HG02885 (cell line): ENCODE results near the gene MCFD2.
"Not testable (repeated sequence)": the region's sequence is repeated elsewhere in the genome, so short reads cannot be mapped to it uniquely, and the experiment has no call there.

ENCODE experiments used
- ATAC-seq: cut with Tn5 transposase; IDR thresholded peaks from one replicate; pipeline ENCODE4 v1.9.1; 2021; ENCODE audit warnings: mild to moderate bottlenecking; ENCODE audit not compliant: unreplicated experiment, poor library complexity

Gene MCFD2

DNA sequence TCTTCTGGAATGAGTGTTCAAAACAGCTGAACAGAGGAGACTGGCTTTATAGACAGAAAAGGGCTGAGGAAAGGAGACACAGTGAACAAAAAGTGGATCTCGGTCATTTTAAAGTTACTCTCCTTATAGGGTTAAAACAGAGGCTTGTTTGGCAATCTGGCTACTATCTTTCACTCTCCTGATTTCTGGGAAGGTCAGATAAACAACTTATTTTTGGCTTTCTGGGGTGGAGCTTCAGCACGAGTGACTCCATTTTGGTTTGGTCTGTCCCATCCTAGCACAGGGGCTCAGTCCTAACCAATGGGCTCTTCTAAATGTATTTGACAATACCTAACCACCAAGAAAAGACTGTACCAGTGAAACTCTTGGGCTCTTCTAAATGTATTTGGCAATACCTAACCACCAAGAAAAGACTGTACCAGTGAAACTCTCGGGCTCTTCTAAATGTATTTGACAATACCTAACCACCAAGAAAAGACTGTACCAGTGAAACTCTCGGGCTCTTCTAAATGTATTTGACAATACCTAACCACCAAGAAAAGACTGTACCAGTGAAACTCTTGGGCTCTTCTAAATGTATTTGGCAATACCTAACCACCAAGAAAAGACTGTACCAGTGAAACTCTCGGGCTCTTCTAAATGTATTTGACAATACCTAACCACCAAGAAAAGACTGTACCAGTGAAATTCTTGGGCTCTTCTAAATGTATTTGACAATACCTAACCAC, 39.5 kb downstream of the MCFD2 start:
- not testable (repeated sequence) for ATAC-seq

DNA sequence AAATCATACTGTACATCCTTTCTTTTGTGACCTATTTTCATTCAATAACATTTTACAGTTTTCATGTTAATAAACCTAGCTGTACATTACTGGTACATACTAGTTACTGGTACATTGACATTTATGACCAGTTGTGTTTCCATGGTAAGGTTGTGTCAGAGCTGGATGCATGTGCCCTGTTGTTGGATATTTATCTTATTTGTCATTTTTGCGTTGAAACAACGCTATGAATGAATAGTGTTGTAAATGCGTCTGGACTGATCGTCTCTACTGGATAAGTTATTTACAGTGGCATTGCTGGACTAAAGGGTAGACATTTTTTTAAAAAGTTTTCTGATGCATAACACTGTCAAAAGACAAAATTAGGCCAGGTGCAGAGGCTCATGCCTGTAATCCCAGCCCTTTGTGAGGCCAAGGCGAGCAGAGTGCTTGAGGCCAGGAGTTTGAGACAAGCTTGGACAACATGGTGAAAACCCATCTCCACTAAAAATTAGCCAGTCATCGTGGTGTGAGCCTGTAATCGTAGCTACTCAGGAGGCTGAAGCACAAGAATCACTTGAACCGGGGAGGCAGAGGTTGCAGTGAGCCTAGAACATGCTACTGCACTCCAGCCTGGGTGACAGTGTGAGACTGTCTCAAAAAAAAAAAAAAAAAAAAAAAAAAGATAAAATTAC, 40.2 kb downstream of the MCFD2 start:
- ATAC-seq = no peak

GRCh38 chr2:46874236-46874929, 41.2 kb downstream of the MCFD2 start:
- ATAC-seq = no peak

DNA sequence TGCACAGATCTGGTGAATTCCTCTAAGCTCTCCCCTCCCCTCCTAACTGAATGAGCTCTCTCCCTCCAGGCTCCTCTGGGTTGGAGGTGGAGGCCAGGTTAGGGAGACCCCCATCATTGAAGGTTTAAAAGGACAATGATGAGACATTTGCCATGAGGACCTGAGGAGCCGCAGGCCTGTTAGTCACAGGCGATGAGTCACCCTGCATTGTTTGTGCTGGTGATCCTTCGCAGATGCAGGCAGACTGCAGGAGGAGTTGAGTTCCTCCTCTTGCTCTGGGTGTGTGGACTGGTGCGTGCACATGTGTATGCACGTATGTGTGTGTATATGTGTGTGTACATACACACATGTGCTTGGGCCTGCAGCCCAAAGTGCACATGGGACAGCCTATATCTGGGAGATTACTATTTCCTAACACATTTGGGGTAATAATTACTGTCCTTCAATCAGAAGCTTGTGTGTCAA, 42.0 kb downstream of the MCFD2 start:
- ATAC-seq = no peak

DNA sequence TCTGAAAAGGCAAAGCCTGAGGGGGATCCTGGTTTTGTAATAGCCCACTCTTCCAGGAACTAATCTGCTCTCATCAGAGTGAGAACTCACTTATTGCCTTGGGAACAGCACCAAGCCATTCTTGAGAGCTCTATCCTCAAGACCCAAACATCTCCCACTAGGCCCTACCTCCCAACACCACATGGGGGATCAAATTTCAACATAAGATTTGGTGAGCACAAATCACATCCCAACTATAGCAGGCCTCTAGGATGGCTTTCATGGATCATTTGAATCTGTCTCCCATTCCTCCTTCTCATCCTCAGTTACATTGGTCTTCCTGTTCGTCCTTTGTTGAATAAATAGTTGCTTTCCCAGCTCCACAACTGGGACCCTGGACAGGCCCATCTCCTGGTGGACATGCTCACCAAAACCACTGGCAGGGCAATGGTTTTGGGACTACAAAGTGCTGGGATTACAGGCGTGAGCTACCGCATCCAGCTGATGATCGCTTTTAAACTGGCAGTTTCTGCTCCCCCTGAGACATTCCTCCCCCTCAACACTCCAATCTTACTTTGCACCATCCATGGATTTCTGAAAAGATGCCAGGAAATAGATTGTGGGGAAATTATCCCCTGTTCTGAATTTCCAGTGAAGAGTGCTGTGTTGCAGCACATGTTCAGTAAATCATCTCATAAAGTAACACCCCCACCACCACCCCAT, 42.6 kb downstream of the MCFD2 start:
- ATAC-seq = no peak

DNA sequence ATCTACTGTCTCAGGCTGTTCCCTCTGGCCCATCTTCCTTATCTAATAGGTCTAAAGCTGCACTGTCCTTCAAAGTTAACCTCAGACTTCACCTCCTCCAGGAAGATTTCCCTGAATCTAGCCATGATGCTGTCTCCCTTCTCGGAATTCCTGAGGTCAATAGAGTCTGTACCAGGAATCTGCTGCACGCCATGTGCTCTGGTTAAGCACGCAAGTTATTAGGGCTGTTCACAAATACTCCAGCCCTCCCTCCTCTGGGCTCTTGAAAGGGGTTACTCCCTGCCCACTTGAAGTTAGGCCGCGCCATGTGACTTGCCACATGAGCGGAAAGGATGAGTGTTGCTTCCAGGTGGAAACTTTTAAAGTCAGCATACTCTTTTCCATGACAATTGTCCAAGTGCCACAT, 43.6 kb downstream of the MCFD2 start:
- ATAC-seq = no peak

DNA sequence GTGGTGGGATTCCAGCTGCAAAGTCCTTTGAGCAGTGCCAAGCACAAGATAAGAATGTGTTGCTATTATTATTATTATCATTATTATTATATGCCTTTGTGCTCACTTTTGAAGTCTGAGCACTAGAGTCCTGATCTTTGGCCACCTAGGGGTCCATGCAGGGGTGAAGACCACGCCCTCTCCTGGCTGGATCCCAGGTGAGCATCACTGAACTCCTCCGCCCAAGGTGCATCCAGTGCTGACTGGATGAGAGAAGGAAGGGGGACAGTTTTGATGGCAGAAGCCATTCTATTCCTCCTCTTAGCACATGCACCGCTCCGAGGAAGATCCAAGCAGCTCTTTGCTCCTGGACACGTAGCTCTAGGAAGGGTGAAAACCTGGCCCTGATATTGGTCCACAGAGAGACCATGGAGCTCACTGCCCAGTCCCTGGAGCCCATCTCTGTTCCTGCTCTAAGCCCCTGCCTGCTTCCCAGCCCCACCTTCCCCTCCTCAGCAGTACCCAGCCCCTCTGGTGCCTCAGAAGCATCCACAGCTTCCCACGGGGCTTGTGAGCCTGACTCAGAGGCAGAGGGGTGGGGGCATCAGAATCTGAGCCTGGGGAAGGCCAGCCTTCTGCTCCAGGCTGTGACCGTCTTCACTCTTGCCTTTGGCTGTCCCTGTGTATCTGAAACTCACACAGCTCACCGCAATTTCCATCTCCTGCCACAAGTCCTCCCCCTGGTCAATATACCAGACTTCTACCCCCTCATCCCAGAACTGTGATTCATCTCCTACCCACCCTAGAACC, 45.4 kb downstream of the MCFD2 start:
- ATAC-seq = no peak

- no peak for ATAC-seq
Measured at GRCh38 chr2:46869621-46870020, 46.0 kb downstream of the MCFD2 start.

DNA sequence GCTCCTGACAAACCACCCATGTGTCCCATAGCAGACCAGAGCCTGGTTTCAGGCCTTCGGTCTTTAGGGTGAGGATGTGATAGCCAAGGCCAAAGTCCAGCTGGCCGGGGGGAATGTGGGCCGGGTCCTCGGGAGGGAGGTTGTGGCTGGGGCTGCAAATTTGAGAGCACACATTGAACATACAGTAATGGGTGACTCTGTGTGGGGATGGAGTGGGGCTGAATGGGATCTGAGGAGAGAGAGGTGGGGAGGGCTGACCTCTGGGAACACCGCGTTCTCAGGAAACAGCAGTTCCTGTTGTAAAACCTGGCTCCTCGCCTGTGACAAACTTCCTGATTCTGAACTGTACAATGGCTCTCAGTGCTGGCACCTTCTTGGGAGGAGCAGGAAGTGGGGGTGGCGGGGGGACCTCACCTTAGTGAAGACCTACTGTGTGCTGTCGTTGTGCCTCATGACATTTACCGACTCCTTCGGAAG, 48.8 kb downstream of the MCFD2 start:
- ATAC-seq = no peak

- ATAC-seq = no peak
Measured at GRCh38 chr2:46865181-46865970, 50.2 kb downstream of the MCFD2 start.

DNA sequence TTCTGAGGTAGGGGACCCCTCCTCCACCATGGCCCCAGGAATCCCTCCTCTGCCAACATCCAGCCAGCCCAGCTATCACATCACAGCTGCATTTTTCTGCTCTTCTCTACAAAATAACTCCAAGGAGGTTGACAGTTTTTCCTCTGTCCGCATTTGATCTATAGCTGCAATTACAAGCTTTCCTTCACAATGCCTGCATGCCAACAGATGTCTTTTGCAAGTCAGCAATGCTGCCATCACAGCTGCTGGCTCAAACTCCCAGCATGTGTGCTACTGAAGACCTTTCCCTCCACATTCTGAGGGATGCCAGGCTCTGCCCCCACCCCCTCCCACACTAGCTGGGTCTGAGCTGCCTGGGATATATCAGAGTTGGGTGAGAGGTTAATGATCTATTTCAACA, 51.7 kb downstream of the MCFD2 start:
- ATAC-seq = no peak

DNA sequence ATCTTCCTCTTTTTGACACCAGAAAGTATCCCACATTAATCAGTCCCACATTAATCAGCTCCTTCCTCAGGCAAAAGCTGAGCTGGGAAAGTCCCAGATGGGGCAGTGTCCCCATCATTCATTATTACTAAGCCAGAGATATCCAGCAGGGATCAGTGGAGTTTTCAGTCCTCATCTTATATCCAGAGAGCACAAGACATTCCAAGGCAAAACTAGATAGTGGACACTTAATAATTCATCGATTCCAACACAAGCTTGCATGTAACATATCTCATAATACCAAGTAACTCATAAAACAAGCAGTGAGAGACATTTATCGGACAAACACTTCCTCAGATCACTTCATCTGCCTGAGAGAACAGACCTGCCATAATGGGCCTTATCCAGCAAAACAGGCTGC, 53.1 kb downstream of the MCFD2 start:
- no peak for ATAC-seq

GRCh38 chr2:46861916-46862315, 53.7 kb downstream of the MCFD2 start:
- no peak for ATAC-seq

DNA sequence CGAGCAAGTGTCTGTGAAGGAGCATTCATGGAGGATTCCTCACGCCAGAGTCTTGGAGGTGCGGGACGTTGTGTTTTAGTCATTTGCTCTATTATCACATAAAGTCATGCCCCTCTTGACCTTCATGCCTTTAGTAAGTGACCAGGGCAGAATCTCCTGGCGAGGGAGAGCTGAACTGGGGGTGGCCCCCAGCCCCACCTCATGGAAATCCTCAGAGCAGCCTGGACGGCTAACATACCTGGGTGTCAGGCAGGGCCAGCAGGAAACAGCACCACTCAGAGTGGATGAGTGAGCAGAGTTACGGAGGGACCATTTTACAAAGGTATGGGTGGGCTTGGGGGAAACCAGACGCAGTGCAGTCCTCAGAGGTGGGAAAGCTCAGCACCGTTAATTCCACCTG, 56.1 kb downstream of the MCFD2 start:
- no peak for ATAC-seq

DNA sequence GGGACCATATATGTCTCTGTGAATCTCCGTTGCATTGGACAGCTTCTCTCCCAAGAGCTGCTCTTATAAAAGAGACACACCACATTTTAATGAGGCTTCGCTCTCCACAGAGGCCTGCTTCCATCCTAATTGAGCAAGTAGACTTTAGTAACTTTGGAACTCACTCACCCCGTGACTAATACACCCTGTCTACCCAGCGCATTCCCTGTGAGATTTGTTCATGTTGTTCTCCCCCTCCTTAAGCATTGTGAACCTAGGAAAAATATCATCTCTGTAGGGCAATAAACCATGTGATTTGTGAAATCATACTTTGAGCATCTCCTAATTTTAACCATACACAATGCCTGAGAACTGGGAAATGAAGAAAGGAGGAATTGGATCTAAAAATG, 56.9 kb downstream of the MCFD2 start:
- ATAC-seq = no peak

- ATAC-seq = no peak
Measured at GRCh38 chr2:46857871-46858701, 57.5 kb downstream of the MCFD2 start.

- ATAC-seq = no peak
Measured at GRCh38 chr2:46856336-46856735, 59.3 kb downstream of the MCFD2 start.

DNA sequence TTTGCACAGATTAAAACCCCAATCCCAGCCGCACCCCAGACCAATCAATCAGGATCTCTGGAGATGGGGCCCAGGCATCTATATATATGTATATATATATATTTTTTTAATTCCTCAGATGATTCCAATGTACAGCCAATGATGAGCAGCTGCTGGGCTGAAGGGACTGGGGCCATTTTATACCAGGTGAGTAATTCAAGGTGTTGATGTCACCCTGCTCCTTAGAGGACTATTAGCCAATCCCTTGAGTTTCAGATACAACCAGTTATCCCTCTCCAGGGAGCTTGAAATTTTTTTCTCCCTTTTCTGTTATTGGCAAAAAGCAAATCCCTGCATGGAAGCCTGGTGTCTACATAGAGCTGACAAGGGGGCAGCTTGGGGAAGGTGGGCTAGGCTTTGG, 59.8 kb downstream of the MCFD2 start:
- ATAC-seq = no peak
